DMS53 (cell line): ENCODE results near the gene PARP12.

Source experiments
- DNase-seq: peaks from one replicate; lab custom pipeline; 2025; lab: John Stamatoyannopoulos, UW

Gene PARP12

DNA sequence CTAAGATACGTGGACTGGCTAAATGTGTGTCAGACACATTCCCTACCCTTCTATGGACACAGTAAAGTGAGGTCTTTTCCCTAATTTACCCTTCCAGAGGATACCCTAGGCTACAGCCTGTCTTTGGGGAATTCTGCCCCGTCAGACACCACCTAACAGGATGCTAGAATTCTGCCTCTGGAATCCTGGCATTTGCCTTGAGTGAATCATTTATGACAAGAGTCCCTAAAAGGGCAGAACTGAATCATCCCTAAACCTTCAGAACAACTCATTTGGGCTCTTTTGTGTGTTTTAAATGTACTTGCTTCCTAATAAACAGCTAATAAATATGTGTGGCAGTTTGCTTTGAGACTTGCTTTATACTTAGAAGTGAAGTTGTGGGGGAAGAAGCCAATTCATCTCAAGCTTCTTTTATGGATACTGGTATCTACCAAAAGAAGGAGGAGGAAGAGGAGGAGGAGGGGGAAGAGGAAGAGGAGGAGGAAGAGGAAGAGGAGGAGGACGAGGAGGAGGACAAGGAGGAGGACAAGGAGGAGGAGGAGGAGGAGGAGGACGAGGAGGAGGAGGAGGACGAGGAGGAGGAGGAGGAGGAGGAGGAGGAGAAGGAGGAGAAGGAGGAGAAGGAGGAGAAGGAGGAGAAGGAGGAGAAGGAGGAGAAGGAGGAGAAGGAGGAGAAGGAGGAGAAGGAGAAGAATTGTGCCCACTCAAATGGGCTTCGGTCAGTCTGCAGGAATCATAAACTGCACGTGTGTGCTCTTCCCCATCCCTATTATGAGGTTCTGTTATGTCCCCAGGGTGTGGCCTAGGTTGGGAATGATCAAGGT is 27.1 kb downstream of the PARP12 start:
- no peak for DNase-seq

- no peak for DNase-seq
These were observed 28.3 kb downstream of the PARP12 start for GRCh38 chr7:140034421-140034820.

DNA sequence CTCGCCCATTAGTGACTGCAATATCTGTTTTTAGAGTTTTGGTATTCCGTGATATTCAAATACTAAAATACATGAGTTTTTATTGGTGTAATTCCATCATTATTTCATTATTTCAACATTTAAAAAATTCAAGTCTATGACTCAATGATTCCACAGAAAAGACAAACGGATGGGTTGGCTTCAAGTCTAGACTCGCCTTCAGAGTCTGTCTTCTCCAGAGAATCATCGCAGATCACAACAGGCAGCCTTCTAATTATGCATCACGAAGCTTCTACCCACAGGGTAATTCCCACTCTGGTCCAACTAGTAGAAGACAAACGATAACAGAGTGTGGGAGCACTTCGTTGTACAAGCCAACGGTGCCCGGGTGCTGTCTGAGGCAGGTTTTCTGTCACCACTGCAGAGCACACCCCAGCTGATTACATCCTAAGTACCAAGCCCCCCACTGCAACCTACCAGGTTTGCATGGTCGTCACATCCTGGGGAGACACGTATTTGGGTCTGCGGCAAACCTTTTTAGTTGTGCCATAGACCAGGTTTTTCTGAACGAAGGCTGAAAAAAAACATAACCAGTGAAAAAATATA is 28.9 kb downstream of the PARP12 start:
- DNase-seq: no peak

DNA sequence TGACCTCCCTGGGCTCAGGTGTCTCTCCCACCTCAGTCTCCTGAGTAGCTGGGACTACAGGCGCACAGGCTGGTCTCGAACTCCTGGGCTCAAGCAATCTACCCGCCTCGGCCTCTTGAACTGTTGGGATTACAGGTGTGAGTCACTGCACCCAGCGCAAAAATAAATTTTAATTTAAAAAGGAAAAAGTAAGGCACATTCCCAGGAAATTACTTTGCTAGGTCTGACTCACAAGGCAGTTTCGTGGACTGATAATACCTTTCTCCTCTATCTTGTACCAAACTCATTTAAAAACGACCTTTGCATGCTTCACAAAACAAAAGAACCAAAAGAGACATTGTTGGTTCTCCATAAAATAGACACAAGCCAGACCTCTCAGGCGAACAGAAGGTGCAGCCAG is 29.7 kb downstream of the PARP12 start:
- no peak for DNase-seq

DNA sequence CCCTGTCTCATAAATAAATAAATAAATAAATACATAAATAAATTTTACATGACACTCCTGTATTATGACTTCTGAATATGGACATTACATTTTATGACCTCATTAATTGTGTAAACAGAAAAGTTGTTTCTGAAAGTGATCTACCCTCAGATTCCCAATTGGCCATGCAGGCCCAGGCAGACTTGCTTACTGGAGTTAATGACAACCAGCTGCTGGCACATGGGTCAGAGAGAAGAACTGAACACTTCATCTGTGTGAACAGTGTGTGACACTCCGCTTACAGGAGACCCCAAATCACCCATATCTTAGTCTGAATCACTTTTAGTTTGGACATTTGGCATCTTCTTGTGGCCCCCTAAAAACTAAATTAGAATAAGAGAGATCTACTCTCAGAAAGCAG is 31.4 kb downstream of the PARP12 start:
- DNase-seq: no peak

GRCh38 chr7:140029072-140029471 is 33.7 kb downstream of the PARP12 start:
- DNase-seq: no peak

DNA sequence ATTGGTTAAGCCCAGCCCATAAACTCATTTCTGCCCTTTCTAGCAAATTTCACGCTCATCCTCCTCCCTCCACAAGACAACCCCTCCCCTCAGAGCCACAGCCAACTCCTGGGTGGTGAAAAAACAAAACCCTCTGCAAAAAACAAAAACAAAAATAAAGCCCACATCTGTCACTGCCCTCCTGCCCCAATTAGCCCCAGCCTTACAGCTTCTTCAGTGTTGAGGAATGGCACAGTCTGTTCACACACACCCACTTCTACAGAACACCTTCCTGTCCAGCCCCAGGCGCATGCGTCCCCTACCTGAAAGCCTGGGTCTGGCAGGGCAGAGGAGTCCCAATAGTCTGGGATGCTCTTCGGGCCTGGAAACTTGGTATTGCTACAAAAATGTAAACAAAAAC is 34.4 kb downstream of the PARP12 start:
- no peak for DNase-seq

- DNase-seq: no peak
These were observed 34.9 kb downstream of the PARP12 start for GRCh38 chr7:140027858-140028257.

DNA sequence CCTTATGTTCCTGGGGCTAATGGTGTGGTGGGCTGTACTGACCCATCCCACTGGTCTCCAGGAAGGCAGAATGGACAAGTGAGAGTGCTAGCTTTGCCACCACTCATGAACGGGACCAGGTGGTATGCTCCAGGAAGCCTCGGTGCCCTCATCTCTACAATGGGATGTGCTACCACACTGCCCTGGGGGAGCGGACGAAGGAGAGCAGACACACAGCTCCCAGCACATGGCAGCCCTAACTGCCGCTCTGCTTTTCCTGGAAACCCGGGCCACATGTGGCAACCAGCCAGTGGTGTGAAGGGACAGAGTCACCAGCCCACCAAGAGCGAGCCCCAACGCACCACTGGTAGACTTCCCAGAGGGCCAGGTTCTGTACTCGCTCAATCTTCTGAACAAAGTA is 35.8 kb downstream of the PARP12 start:
- no peak for DNase-seq

DNA sequence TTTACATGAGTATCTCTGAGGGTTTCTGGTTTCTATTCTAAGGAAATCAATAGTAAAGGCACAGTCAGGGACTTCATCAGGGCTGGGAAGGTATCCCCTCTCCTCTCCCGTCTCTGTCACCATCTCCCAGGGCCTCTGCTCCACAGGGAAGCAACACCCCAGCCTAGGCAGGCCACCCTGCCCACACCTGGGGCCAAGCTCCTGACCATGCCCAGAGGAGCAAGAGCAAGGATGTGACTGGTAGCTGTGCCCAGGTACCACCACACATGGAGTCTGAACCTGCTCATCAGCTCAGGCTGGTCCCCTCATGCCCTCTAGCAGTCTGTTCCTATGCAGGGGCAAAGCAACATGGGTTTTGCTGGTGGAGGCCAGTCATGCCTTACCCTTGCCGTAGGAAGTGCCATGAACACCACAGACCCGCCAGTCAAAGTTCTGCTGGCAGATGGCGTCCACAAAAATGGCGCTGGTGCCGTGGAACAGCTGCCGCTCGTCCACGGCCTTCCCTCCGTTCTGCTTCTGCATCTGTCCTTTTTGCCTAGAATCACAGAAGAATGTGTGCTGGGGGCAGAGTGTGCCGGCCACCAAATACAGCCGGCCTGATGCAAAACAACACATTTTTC is 36.8 kb downstream of the PARP12 start:
- no peak for DNase-seq

DNA sequence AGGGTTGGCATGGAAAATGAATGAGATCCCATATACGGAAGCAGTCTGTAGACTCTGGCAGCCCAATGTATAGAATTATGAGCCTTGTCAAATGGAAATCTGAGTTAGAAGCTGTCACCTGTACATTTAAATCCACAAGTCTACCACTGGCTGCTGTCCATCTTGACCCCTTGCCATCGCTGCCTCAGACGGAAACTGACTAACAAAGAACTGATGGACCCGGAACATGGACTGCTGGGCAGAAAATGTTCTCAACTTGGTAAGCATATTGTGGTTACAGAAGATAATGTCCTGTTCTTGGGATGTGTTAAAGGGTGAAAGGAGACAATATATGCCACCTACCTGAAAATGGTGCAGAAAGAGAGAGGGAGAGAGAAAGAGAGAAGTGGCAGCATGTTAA is 37.5 kb downstream of the PARP12 start:
- no peak for DNase-seq

DNA sequence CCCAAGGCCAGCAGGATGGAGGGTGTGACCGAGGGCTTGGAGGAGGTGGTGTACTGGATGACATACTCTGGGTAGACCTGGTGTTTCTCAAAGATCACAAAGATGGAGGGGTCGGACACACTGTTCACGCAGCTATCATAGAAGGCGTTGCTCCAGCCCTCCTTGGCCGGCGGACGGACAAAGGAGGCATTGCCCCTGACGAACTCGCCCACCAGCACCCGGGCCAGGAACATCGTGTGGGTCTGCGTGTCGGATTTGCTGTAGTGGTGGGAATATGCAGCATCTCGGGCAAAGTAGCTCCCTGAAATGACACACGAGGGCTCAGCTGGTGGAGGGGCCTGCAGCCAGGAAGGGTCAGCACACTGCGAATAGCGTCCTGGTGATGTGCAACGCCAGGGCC is 38.2 kb downstream of the PARP12 start:
- DNase-seq: no peak

DNA sequence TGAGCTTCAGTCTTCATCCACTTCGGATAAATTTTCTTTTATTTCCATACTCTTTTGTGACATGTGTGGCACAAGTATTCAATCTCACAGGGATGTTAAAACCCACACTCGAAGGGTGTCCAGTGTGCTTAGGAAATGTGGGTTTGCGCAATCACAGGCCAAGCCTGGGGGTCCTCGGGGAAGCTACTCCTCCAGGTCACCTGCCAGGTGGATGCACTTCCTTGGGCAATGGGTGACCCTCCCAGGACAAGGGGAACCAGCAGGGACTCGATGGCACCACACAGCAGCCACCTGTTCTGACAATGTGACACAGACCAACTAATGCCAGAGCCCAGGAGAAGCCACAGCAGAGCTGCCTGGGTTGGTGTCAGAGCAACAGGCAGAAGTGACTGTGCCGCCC is 39.0 kb downstream of the PARP12 start:
- DNase-seq: no peak

- DNase-seq: no peak
These were observed 40.1 kb downstream of the PARP12 start for GRCh38 chr7:140022582-140023211.

- DNase-seq: no peak
These were observed 41.1 kb downstream of the PARP12 start for GRCh38 chr7:140021603-140022002.

DNA sequence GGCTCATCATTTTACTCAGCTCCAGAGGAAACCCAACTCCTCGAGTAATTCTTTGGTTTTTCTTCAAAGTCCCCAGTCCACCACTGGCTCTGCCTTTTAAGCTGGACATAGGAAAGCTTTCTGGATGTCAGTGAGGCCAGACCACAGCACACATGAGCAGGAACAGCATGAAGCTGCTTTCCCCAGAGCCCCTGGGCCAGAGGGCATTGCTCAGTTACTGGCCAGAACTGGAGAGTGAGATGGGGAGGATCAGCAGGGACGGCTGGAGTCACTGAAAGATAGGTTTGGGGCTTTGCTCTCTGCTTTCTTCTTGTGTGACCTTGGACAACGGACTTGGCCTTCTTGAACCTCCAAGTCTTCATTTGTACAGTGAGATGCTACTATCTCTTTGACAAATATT is 43.1 kb downstream of the PARP12 start:
- DNase-seq: no peak

DNA sequence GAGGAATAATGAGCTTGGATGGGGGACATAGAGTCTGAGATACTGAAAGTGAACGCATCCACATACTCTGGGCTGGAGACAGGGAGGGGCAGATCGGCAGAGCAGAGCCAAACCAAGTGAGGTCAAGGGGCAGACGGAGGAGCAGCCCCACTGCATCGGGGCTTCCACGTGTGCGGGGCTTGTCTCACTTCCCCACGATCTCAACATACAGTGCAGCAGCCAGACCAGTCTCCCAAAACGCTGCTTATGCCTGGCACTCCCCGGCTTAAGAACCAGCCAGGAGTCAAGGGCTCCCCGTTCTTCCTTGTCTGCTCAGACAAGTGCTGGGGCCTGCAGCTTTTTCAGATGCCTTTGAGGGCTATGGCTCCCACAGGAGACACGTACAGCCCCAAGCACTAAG is 43.6 kb downstream of the PARP12 start:
- DNase-seq: no peak

GRCh38 chr7:140018125-140019043 is 44.4 kb downstream of the PARP12 start:
- no peak for DNase-seq

GRCh38 chr7:140017543-140017942 is 45.2 kb downstream of the PARP12 start:
- DNase-seq: no peak

DNA sequence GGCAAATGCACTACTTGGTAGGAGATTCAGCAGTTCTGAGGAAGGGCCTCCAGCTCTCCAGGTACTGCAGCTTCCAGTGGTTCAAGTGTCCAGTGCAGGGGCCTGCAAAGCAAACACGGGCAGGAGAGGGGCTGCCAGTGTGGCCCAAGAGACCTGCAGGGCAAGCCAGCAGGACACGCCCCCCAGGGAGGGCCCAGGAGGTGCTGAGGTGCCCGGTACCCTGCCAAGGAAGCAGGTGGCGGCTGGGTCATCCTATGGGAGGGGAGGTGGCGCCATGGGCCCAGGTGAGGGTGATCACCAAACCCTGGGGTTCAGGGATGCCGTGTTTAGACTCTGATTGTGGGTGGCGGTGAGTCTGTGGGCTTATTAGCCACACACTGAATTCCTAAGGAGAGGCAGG is 45.7 kb downstream of the PARP12 start:
- no peak for DNase-seq

GRCh38 chr7:140016540-140016939 is 46.2 kb downstream of the PARP12 start:
- no peak for DNase-seq

GRCh38 chr7:140015471-140015970 is 47.2 kb downstream of the PARP12 start:
- no peak for DNase-seq
